NOMO-1 treated with DMSO at 0.1 percent for 48 hours (cell line): Measurements from ENCODE around the gene CHST7.
"Not testable (repeated sequence)": the region's sequence is repeated elsewhere in the genome, so short reads cannot be mapped to it uniquely, and the experiment has no call there.

Source experiments
- DNase-seq: peaks from one replicate; lab custom pipeline; 2025; ENCODE audit not compliant: unreplicated experiment; lab: John Stamatoyannopoulos, UW

Gene CHST7

GRCh38 chrX:46573331-46573891 is at the start of gene CHST7:
TSS of gene CHST7 (plus strand) at chrX:46573765. CDS start at chrX:46573932, 167 bp downstream.
- DNase-seq, result peak; percentile 32

- not testable (repeated sequence) for DNase-seq
Measured at GRCh38 chrX:46528640-46529039, 44.9 kb upstream of the CHST7 start.

GRCh38 chrX:46529740-46530403 is 43.7 kb upstream of the CHST7 start:
- DNase-seq, result peak; percentile 21

GRCh38 chrX:46530404-46530908 is 43.1 kb upstream of the CHST7 start:
- DNase-seq, result not testable (repeated sequence)

- DNase-seq, result no peak
Measured at GRCh38 chrX:46531442-46531841, 42.1 kb upstream of the CHST7 start.

- no peak for DNase-seq
Measured at GRCh38 chrX:46543441-46543840, 30.1 kb upstream of the CHST7 start.

- DNase-seq, result not testable (repeated sequence)
Measured at GRCh38 chrX:46544527-46544926, 29.0 kb upstream of the CHST7 start.

GRCh38 chrX:46545111-46546005 is 28.2 kb upstream of the CHST7 start, which contains the start of gene ZNF674:
TSS of gene ZNF674 (minus strand) at chrX:46545421. CDS start at chrX:46542087, 3,334 bp downstream.
- DNase-seq, result peak; percentile 79

GRCh38 chrX:46547857-46548256 is 25.7 kb upstream of the CHST7 start:
- DNase-seq, result no peak

- DNase-seq, result no peak
Measured at GRCh38 chrX:46549914-46550313, 23.7 kb upstream of the CHST7 start.

- no peak for DNase-seq
Measured at GRCh38 chrX:46551494-46552128, 22.0 kb upstream of the CHST7 start.

- DNase-seq, result no peak
Measured at GRCh38 chrX:46553935-46554334, 19.6 kb upstream of the CHST7 start.

GRCh38 chrX:46554942-46555341 is 18.6 kb upstream of the CHST7 start:
- DNase-seq, result peak; percentile 55

- DNase-seq, result no peak
Measured at GRCh38 chrX:46559062-46559461, 14.5 kb upstream of the CHST7 start.

GRCh38 chrX:46561824-46562657 is 11.5 kb upstream of the CHST7 start:
- DNase-seq, result peak; percentile 86

GRCh38 chrX:46567388-46567787 is 6.2 kb upstream of the CHST7 start:
- DNase-seq, result no peak

- no peak for DNase-seq
Measured at GRCh38 chrX:46569621-46570020, 3.9 kb upstream of the CHST7 start.

- no peak for DNase-seq
Measured at GRCh38 chrX:46571423-46572339, 1.9 kb upstream of the CHST7 start.

GRCh38 chrX:46572340-46572936 is 1.1 kb upstream of the CHST7 start:
- peak; percentile 54 for DNase-seq
